Measurements from ENCODE around the gene SNCA.
A peak's percentile ranks its signal among the peaks of the same experiment; 100 is the strongest.

SNCA gene

DNA sequence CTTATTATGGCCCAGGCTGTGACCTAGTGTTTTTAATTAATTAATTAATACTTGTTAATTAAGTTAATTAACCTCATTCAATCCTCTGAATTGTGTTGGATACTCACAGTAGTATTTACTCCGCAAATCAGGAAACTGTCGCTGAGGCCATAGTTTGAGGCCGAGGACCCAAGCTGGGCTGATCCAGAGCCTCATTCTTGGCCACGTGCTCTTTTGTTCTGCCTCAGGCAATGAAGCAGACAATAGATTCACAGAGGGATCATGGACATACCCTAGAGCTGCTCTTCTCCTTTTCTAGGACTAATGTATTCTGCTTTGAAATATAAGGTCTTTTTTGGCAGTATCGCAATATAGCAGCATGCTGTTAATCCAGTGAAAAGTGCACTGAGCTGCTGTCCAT lies 24.0 kb upstream of the SNCA start:
- H3K9me3 ChIP-seq (ENCODE audit: control insufficient read depth, insufficient read depth, low read depth, low read length): no peaks in the 10 kb centered on the region
- CTCF ChIA-PET: no interaction called here

DNA sequence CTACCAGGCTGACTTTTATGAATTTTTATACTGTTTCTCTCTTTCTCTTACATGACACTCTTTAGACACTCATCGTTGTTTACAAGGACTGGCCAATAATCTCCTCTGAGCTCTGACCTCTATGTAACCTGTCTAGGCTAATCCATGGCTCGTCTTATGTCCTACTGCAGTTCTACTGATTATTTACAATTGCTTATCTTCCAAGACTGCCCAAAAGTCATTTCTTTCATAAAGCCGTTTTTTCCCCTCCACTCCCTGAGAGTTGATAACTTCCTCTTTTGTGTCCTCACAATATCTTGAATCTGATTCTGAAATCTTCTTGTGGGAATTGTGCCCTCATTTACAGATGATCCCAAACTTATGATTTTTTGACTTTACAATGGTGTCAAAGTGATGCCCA lies 18.3 kb upstream of the SNCA start:
- no peak overlapping the region for H3K4me3 ChIP-seq (ENCODE audit: low read depth, low read length)
- ChIA-PET POLR2A (no interaction called here), CTCF (no interaction called here)
- H3K9me3 ChIP-seq (ENCODE audit: control insufficient read depth, insufficient read depth, low read depth, low read length): no peaks in the 10 kb centered on the region
- TF ChIP-seq ZNF623 (tag by site-specific recombination; IDR thresholded peaks at IDR 0.05) (no peak), YY1 (tag by site-specific recombination; IDR thresholded peaks at IDR 0.05) (no peak)
- no peaks in the 10 kb centered on the region for H3K4me1 ChIP-seq (ENCODE audit: control insufficient read depth, insufficient read depth, low read length)
- no peak overlapping the region for H3K27ac ChIP-seq (ENCODE audit: extremely low read depth, low read depth, low read length)
- H3K36me3 ChIP-seq (ENCODE audit: control insufficient read depth in 2 of 2, insufficient read depth in 1 of 2, low read length in 2 of 2): no peaks in the 10 kb centered on the region

More for the DNA sequence above, 24.0 kb upstream of the SNCA start:
- H3K36me3 ChIP-seq (ENCODE audit: control insufficient read depth in 2 of 2, insufficient read depth in 1 of 2, low read length in 2 of 2): no peaks in the 10 kb centered on the region
- no peak overlapping the region for H3K4me3 ChIP-seq (ENCODE audit: low read depth, low read length)
- POLR2A ChIA-PET: no interaction called here
- H3K27ac ChIP-seq (ENCODE audit: extremely low read depth, low read depth, low read length): no peak overlapping the region
- TF ChIP-seq ZNF23 (tag by site-specific recombination; IDR thresholded peaks at IDR 0.05; ENCODE audit: borderline replicate concordance): no peak
- TF ChIP-seq, protein P1, sequence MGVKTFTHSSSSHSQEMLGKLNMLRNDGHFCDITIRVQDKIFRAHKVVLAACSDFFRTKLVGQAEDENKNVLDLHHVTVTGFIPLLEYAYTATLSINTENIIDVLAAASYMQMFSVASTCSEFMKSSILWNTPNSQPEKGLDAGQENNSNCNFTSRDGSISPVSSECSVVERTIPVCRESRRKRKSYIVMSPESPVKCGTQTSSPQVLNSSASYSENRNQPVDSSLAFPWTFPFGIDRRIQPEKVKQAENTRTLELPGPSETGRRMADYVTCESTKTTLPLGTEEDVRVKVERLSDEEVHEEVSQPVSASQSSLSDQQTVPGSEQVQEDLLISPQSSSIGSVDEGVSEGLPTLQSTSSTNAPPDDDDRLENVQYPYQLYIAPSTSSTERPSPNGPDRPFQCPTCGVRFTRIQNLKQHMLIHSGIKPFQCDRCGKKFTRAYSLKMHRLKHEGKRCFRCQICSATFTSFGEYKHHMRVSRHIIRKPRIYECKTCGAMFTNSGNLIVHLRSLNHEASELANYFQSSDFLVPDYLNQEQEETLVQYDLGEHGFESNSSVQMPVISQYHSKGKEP (tag by site-specific recombination; IDR thresholded peaks at IDR 0.05): no peak
- TF ChIP-seq SETDB1 (IDR thresholded peaks at IDR 0.05; ENCODE audit: insufficient read length, low read length): no peak
- TF ChIP-seq, protein P2, sequence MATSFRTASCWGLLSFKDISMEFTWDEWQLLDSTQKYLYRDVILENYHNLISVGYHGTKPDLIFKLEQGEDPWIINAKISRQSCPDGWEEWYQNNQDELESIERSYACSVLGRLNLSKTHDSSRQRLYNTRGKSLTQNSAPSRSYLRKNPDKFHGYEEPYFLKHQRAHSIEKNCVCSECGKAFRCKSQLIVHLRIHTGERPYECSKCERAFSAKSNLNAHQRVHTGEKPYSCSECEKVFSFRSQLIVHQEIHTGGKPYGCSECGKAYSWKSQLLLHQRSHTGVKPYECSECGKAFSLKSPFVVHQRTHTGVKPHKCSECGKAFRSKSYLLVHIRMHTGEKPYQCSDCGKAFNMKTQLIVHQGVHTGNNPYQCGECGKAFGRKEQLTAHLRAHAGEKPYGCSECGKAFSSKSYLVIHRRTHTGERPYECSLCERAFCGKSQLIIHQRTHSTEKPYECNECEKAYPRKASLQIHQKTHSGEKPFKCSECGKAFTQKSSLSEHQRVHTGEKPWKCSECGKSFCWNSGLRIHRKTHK (tag by site-specific recombination; IDR thresholded peaks at IDR 0.05): no peak
- no peaks in the 10 kb centered on the region for H3K4me1 ChIP-seq (ENCODE audit: control insufficient read depth, insufficient read depth, low read length)

DNA sequence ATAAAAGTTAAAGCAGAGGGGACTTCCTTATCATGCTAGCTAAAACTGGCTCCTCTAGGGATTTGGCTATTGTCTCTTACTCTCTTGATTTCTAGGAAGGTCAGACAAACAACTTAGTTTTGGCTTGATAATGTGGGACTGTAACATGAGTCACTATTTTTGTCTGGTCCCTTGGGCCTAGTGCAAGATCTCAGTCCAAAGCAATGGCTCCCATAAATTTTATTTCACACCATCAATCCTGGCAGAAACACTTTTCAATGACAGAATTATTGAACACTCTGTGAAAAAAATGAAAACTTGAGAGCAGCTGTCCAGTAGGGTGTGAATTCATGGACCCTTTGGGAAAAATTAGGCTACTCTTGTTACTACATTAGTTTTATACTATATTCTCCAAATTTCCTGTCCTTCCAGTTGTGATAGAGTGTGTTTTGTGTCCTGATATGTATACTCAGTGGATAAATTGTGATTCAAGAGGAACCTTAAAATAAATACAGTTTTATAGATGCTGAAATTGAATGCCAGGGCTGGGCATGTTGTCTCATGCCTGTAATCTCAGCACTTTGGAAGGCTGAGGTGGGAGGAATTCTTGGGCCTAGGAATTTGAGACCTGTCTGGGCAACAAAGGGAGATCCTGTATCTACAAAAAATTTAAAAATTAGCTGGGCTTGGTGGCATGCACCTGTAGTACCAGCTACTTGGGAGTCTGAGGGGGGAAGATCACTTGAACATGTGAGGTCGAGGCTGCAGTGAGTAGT lies 10.8 kb upstream of the SNCA start:
- Histone ChIP-seq H3K9me3 (ENCODE audit: control insufficient read depth, insufficient read depth, low read depth, low read length) (no peaks in the 10 kb centered on the region), H3K4me1 (ENCODE audit: control insufficient read depth, insufficient read depth, low read length) (peaks cover 4% of the 10 kb centered on the region; the same call in 1 of the 2 replicates), H3K27ac (ENCODE audit: extremely low read depth, low read depth, low read length) (peak overlapping the region; percentile 77), H3K36me3 (ENCODE audit: control insufficient read depth in 2 of 2, insufficient read depth in 1 of 2, low read length in 2 of 2) (no peaks in the 10 kb centered on the region), H3K4me3 (ENCODE audit: low read depth, low read length) (no peak overlapping the region)
- ChIA-PET CTCF (no interaction called here), POLR2A (no interaction called here)
- TF ChIP-seq, protein P3, sequence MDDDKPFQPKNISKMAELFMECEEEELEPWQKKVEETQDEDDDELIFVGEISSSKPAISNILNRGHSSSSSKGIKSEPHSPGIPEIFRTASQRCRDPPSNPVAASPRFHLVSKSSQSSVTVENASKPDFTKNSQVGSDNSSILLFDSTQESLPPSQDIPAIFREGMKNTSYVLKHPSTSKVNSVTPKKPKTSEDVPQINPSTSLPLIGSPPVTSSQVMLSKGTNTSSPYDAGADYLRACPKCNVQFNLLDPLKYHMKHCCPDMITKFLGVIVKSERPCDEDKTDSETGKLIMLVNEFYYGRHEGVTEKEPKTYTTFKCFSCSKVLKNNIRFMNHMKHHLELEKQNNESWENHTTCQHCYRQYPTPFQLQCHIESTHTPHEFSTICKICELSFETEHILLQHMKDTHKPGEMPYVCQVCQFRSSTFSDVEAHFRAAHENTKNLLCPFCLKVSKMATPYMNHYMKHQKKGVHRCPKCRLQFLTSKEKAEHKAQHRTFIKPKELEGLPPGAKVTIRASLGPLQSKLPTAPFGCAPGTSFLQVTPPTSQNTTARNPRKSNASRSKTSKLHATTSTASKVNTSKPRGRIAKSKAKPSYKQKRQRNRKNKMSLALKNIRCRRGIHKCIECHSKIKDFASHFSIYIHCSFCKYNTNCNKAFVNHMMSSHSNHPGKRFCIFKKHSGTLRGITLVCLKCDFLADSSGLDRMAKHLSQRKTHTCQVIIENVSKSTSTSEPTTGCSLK (tag by site-specific recombination; IDR thresholded peaks at IDR 0.05): no peak
- TF ChIP-seq ZNF146 (tag by site-specific recombination; IDR thresholded peaks at IDR 0.05): 0 out of 2 replicates have a peak, but pooled peaks have one; percentile 14
- TF ChIP-seq, protein P4, sequence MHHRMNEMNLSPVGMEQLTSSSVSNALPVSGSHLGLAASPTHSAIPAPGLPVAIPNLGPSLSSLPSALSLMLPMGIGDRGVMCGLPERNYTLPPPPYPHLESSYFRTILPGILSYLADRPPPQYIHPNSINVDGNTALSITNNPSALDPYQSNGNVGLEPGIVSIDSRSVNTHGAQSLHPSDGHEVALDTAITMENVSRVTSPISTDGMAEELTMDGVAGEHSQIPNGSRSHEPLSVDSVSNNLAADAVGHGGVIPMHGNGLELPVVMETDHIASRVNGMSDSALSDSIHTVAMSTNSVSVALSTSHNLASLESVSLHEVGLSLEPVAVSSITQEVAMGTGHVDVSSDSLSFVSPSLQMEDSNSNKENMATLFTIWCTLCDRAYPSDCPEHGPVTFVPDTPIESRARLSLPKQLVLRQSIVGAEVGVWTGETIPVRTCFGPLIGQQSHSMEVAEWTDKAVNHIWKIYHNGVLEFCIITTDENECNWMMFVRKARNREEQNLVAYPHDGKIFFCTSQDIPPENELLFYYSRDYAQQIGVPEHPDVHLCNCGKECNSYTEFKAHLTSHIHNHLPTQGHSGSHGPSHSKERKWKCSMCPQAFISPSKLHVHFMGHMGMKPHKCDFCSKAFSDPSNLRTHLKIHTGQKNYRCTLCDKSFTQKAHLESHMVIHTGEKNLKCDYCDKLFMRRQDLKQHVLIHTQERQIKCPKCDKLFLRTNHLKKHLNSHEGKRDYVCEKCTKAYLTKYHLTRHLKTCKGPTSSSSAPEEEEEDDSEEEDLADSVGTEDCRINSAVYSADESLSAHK (tag by site-specific recombination; IDR thresholded peaks at IDR 0.05): peak; percentile 93
- peak; percentile 53; the same call in 1 of the 2 replicates for TF ChIP-seq ZNF2 (tag by site-specific recombination; IDR thresholded peaks at IDR 0.05)
- TF ChIP-seq ZNF324 (tag by site-specific recombination; IDR thresholded peaks at IDR 0.05): no peak
- TF ChIP-seq, protein P5, sequence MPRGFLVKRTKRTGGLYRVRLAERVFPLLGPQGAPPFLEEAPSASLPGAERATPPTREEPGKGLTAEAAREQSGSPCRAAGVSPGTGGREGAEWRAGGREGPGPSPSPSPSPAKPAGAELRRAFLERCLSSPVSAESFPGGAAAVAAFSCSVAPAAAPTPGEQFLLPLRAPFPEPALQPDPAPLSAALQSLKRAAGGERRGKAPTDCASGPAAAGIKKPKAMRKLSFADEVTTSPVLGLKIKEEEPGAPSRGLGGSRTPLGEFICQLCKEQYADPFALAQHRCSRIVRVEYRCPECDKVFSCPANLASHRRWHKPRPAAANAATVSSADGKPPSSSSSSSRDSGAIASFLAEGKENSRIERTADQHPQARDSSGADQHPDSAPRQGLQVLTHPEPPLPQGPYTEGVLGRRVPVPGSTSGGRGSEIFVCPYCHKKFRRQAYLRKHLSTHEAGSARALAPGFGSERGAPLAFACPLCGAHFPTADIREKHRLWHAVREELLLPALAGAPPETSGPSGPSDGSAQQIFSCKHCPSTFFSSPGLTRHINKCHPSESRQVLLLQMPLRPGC (tag by site-specific recombination; IDR thresholded peaks at IDR 0.05): peak; percentile 63; the same call in 1 of the 2 replicates
- no peak for TF ChIP-seq ZFP41 (tag by site-specific recombination; IDR thresholded peaks at IDR 0.05; ENCODE audit: borderline replicate concordance)
- TF ChIP-seq ZNF596 (tag by site-specific recombination; IDR thresholded peaks at IDR 0.05): peak; percentile 70; the same call in 1 of the 2 replicates
- peak; percentile 91 for TF ChIP-seq GLI2 (tag by site-specific recombination; IDR thresholded peaks at IDR 0.05; ENCODE audit: borderline replicate concordance, low read depth)
- no peak for TF ChIP-seq ZNF248 (tag by site-specific recombination; IDR thresholded peaks at IDR 0.05)
- no peak for TF ChIP-seq ZNF768 (tag by site-specific recombination; IDR thresholded peaks at IDR 0.05)
- TF ChIP-seq ZSCAN16 (tag by site-specific recombination; IDR thresholded peaks at IDR 0.05): no peak
- TF ChIP-seq KLF10 (tag by site-specific recombination; IDR thresholded peaks at IDR 0.05): peak; percentile 79
- no peak for TF ChIP-seq ZNF404 (tag by site-specific recombination; IDR thresholded peaks at IDR 0.05)
- TF ChIP-seq HOXD13 (CRISPR knock-in tag; IDR thresholded peaks at IDR 0.05; ENCODE audit: borderline replicate concordance): no peak
- TF ChIP-seq ZNF510 (tag by site-specific recombination; IDR thresholded peaks at IDR 0.05; ENCODE audit: insufficient replicate concordance): no peak

All from HEK293 (cell line).